DND-41 (cell line): ENCODE measurements around the gene TTBK2.

Source experiments
- ATAC-seq: fragments of 200-7000 bp; cut with Tn5 transposase; 3 replicates; pipeline ENCODE4 v1.9.1; 2021; ENCODE audit warnings: low read depth; ENCODE audit not compliant: insufficient read depth
- DNase-seq: peaks from one replicate; pipeline ENCODE4 v3.0.0-alpha.2; 2020
- H2AFZ ChIP-seq: 2 replicates; pipeline ENCODE4 v1.6.0; 2012; ENCODE audit warnings: low read depth, low read length
- H3K27ac ChIP-seq: 2 replicates; pipeline ENCODE4 v1.5.1; 2012; ENCODE audit warnings: low read length, inconsistent platforms
- H3K27me3 ChIP-seq: fragments of 200-600 bp; sonication (generic); 2 replicates; pipeline ENCODE4 v1.6.0; 2012; ENCODE audit warnings: low read length, mild to moderate bottlenecking, inconsistent platforms; ENCODE audit not compliant: insufficient read depth, poor library complexity
- H3K36me3 ChIP-seq: 2 replicates; pipeline ENCODE4 v1.5.1; 2012; ENCODE audit warnings: low read length, inconsistent platforms; ENCODE audit not compliant: insufficient read depth
- H3K4me1 ChIP-seq: 2 replicates; pipeline ENCODE4 v1.5.1; 2012; ENCODE audit warnings: mild to moderate bottlenecking, low read length; ENCODE audit not compliant: insufficient read depth
- H3K4me2 ChIP-seq: 2 replicates; pipeline ENCODE4 v1.6.0; 2012; ENCODE audit warnings: mild to moderate bottlenecking, moderate library complexity, low read length, inconsistent platforms; ENCODE audit not compliant: insufficient read depth
- H3K4me3 ChIP-seq, 2 experiments: fragments of 200-600 bp in 1 of 2; shearing (Covaris generic) in 1 of 2; 2 replicates each; pipeline ENCODE4 v1.5.1; 2012 to 2016; ENCODE audit warnings: inconsistent platforms in 2 of 2, low read length in 2 of 2, mild to moderate bottlenecking in 2 of 2, low read depth in 1 of 2, moderate library complexity in 1 of 2
- H3K79me2 ChIP-seq: 2 replicates; pipeline ENCODE4 v1.6.0; 2012; ENCODE audit warnings: low read length, inconsistent platforms; ENCODE audit not compliant: insufficient read depth
- H3K9ac ChIP-seq: 2 replicates; pipeline ENCODE4 v1.6.0; 2012; ENCODE audit warnings: low read depth, mild to moderate bottlenecking, inconsistent platforms, low read length, moderate library complexity
- H3K9me3 ChIP-seq: 2 replicates; pipeline ENCODE4 v1.5.1; 2012; ENCODE audit warnings: low read length, moderate library complexity, mild to moderate bottlenecking, inconsistent platforms; ENCODE audit not compliant: insufficient read depth, severe bottlenecking
- H4K20me1 ChIP-seq: 2 replicates; pipeline ENCODE4 v1.6.0; 2012; ENCODE audit warnings: low read length; ENCODE audit not compliant: insufficient read depth
- CTCF ChIP-seq: IDR thresholded peaks from 2 replicates; pipeline ENCODE4 v1.5.1; 2012; ENCODE audit warnings: borderline replicate concordance, low read length, moderate library complexity, mild to moderate bottlenecking; ENCODE audit not compliant: poor library complexity, severe bottlenecking; ENCODE audit errors: extremely low read depth
- EZH2 ChIP-seq: IDR thresholded peaks from 3 replicates; pipeline ENCODE4 v1.6.1; 2012; ENCODE audit warnings: borderline replicate concordance, low read depth, mild to moderate bottlenecking, moderate library complexity, low read length, inconsistent platforms; ENCODE audit not compliant: severe bottlenecking

Gene TTBK2

DNA sequence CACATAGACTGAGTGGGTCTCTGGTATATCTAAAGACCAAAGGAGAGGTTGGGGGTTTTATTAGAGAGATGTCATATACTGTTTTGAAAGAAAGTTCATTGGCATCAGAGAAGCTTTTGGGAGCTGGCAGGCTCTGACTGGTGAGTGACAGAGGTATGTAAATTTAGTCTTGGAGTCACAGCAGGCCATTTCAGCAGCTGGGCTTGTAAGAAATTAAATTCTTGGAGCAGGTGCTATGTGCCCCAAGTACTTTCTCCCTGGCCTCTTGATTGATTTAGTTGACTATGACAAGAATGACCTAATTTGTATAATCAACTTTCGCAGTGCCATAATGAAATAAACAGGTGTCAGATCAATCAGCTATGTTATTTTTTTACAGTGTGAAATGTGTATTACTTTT, 135.9 kb downstream of the TTBK2 start:
- Histone ChIP-seq H3K27me3 (no peaks in the 10 kb centered on the region), H3K4me1 (no peaks in the 10 kb centered on the region), H3K4me3 (no peak overlapping the region), H3K4me2 (no peak overlapping the region), H4K20me1 (no peaks in the 10 kb centered on the region), H3K36me3 (peaks cover 10% of the 10 kb centered on the region; the same call in 1 of the 2 replicates), H2AFZ (no peak overlapping the region), H3K9ac (no peak overlapping the region), H3K27ac (no peak overlapping the region), H3K79me2 (no peaks in the 10 kb centered on the region), H3K9me3 (no peaks in the 10 kb centered on the region)
- no peak for DNase-seq
- no peak for ATAC-seq
- TF ChIP-seq CTCF (no peak), EZH2 (no peak)

- Histone ChIP-seq H3K4me2 (no peak overlapping the region), H3K79me2 (no peaks in the 10 kb centered on the region), H3K27ac (no peak overlapping the region), H2AFZ (no peak overlapping the region), H3K4me3 (no peak overlapping the region), H3K4me1 (no peaks in the 10 kb centered on the region), H4K20me1 (no peaks in the 10 kb centered on the region), H3K36me3 (peaks cover 7% of the 10 kb centered on the region; the same call in 1 of the 2 replicates), H3K9ac (no peak overlapping the region), H3K27me3 (no peaks in the 10 kb centered on the region), H3K9me3 (no peaks in the 10 kb centered on the region)
- no peak for TF ChIP-seq EZH2
- no peak for TF ChIP-seq CTCF
- DNase-seq (no peak), ATAC-seq (no peak)
Measured at GRCh38 chr15:42782716-42783115, 137.9 kb downstream of the TTBK2 start.

DNA sequence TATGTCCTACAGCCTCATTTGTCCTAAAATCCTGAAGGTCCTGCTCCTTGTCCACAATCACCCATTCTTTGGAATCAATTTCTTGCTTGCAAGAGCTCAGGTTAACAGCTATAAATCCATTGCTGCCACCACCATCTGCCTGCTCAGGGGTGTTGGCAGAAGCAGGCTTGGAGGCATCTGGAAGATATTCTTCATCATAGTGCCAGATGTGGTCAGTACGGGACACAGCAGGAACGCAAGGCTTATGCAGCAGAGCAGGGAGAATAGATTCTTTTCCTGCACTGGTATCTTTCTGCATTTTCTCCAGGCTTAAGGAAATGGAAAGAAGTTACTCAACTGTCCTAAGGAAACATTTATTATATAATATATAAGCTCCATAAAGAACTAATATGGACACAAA, 145.2 kb downstream of the TTBK2 start:
- no peak overlapping the region for H2AFZ ChIP-seq
- H3K27me3 ChIP-seq = no peaks in the 10 kb centered on the region
- no peak for ATAC-seq
- no peaks in the 10 kb centered on the region for H3K9me3 ChIP-seq
- no peak overlapping the region for H3K27ac ChIP-seq
- H4K20me1 ChIP-seq = no peaks in the 10 kb centered on the region
- no peak overlapping the region for H3K4me3 ChIP-seq
- no peaks in the 10 kb centered on the region for H3K79me2 ChIP-seq
- no peaks in the 10 kb centered on the region for H3K4me1 ChIP-seq
- no peak overlapping the region for H3K4me2 ChIP-seq
- peaks cover 29% of the 10 kb centered on the region for H3K36me3 ChIP-seq
- DNase-seq = no peak
- TF ChIP-seq EZH2 (no peak), CTCF (no peak)
- no peak overlapping the region for H3K9ac ChIP-seq

GRCh38 chr15:42772901-42773300, 147.7 kb downstream of the TTBK2 start:
- H3K4me1 ChIP-seq = no peaks in the 10 kb centered on the region
- TF ChIP-seq CTCF (no peak), EZH2 (no peak)
- H3K9ac ChIP-seq = no peak overlapping the region
- no peaks in the 10 kb centered on the region for H3K27me3 ChIP-seq
- ATAC-seq (no peak), DNase-seq (no peak)
- H3K9me3 ChIP-seq = no peaks in the 10 kb centered on the region
- no peaks in the 10 kb centered on the region for H4K20me1 ChIP-seq
- H3K4me2 ChIP-seq = no peak overlapping the region
- no peaks in the 10 kb centered on the region for H3K79me2 ChIP-seq
- H3K4me3 ChIP-seq = no peak overlapping the region
- H3K36me3 ChIP-seq = peaks cover 29% of the 10 kb centered on the region
- no peak overlapping the region for H3K27ac ChIP-seq
- no peak overlapping the region for H2AFZ ChIP-seq
